ENCODE results near the gene PRSS50.

- TF ChIP-seq CTCF (IDR thresholded peaks at IDR 0.05) (no peak), POLR2A (IDR thresholded peaks at IDR 0.05) (no peak)
Observed at GRCh38 chr3:46693038-46693891, 24.4 kb downstream of the PRSS50 start, which contains the start of gene ALS2CL.
